ENCODE results near the gene KRTAP1-4. TPM values are rescaled to one million over a fixed set of nuclear protein-coding genes. Genes with fewer than 3 reads are reported as not detected.
"Not testable (repeated sequence)": the region's sequence is repeated elsewhere in the genome, so short reads cannot be mapped to it uniquely, and the experiment has no call there.

The KRTAP1-4 gene
- total RNA-seq, 4 donors from 2014 or later: not detected

DNA sequence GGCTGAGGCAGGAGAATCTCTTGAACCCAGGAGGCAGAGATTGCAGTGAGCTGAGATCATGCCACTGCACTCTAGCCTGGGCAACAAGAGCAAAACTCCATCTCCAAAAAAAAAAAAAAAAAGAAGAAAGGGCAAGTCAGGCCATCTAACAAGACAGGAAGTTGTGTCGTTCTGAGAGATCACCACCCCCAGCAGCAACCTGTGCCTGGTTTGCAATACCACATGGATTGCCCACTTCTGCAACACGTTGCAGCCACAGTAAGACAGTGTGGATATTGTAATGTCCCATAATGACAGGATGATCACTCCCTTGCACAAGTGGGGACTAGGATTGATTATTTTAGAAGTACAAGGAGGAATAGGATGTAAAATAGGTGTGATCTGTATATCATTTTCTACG, 39.0 kb upstream of the KRTAP1-4 start:
- Histone ChIP-seq H3K4me3 (no peak overlapping the region), H3K27ac (no peak overlapping the region), H3K36me3 (no peaks in the 10 kb centered on the region), H3K9me3 (no peaks in the 10 kb centered on the region), H3K4me1 (no peaks in the 10 kb centered on the region), H3K27me3 (peaks cover 0 to 4% (median 0%) of the 10 kb centered on the region in 3 donors)
- ATAC-seq (no peak), DNase-seq (no peak)
- in situ Hi-C loops (cut with MboI; ENCODE audit: low sequenced_read_pairs in 4 of 4) (loop anchor here in 1 of 4 donors (25.0 kb wide), 1 partner anchor 107 kb away; the partner anchor contains the start of gene KRT39), intact Hi-C loops (cut with DNase I; ENCODE audit: low total_unique reads) (no loop called here)
- TF ChIP-seq POLR2A (IDR thresholded peaks at IDR 0.05): no peak
- TF ChIP-seq, protein P1, sequence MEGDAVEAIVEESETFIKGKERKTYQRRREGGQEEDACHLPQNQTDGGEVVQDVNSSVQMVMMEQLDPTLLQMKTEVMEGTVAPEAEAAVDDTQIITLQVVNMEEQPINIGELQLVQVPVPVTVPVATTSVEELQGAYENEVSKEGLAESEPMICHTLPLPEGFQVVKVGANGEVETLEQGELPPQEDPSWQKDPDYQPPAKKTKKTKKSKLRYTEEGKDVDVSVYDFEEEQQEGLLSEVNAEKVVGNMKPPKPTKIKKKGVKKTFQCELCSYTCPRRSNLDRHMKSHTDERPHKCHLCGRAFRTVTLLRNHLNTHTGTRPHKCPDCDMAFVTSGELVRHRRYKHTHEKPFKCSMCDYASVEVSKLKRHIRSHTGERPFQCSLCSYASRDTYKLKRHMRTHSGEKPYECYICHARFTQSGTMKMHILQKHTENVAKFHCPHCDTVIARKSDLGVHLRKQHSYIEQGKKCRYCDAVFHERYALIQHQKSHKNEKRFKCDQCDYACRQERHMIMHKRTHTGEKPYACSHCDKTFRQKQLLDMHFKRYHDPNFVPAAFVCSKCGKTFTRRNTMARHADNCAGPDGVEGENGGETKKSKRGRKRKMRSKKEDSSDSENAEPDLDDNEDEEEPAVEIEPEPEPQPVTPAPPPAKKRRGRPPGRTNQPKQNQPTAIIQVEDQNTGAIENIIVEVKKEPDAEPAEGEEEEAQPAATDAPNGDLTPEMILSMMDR (IDR thresholded peaks at IDR 0.05 in 4 of 5, conservative IDR thresholded peaks at IDR 0.05 in 1 of 5): no peak

- DNase-seq: no peak
- no peaks in the 10 kb centered on the region for H3K4me1 ChIP-seq
- in situ Hi-C loops (cut with MboI; ENCODE audit: low sequenced_read_pairs in 4 of 4) (loop anchor here in 1 of 4 donors (25.0 kb wide), 1 partner anchor 105 kb away; the partner anchor contains the start of gene KRT39), intact Hi-C loops (cut with DNase I; ENCODE audit: low total_unique reads) (no loop called here)
- H3K27me3 ChIP-seq: peaks cover 0 to 4% (median 0%) of the 10 kb centered on the region in 3 donors
- H3K9me3 ChIP-seq: no peaks in the 10 kb centered on the region
- no peak for ATAC-seq
- no peak for TF ChIP-seq POLR2A (IDR thresholded peaks at IDR 0.05)
- TF ChIP-seq, protein P1 (IDR thresholded peaks at IDR 0.05 in 4 of 5, conservative IDR thresholded peaks at IDR 0.05 in 1 of 5): no peak
- no peak overlapping the region for H3K27ac ChIP-seq
- no peaks in the 10 kb centered on the region for H3K36me3 ChIP-seq
- H3K4me3 ChIP-seq: no peak overlapping the region
Measured at GRCh38 chr17:41067281-41067680, 37.3 kb upstream of the KRTAP1-4 start.

- no peaks in the 10 kb centered on the region for H3K4me1 ChIP-seq
- no peak for DNase-seq
- TF ChIP-seq POLR2A (IDR thresholded peaks at IDR 0.05): no peak
- TF ChIP-seq, protein P1 (IDR thresholded peaks at IDR 0.05 in 4 of 5, conservative IDR thresholded peaks at IDR 0.05 in 1 of 5): no peak
- no peak within 1 kb of the TSS for H3K4me3 ChIP-seq
- in situ Hi-C loops (cut with MboI; ENCODE audit: low sequenced_read_pairs in 4 of 4) (loop anchor here in 1 of 4 donors (25.0 kb wide), 1 partner anchor 104 kb away; the partner anchor contains the start of gene KRT39), intact Hi-C loops (cut with DNase I; ENCODE audit: low total_unique reads) (no loop called here)
- no peaks in the 10 kb centered on the region for H3K36me3 ChIP-seq
- H3K27ac ChIP-seq: no peak within 1 kb of the TSS
- no peaks in the 10 kb centered on the region for H3K9me3 ChIP-seq
- no peak for ATAC-seq
- H3K27me3 ChIP-seq: peaks cover 0 to 4% (median 0%) of the 10 kb centered on the region in 3 donors
Measured at GRCh38 chr17:41065829-41066624, 36.0 kb upstream of the KRTAP1-4 start, which contains the start of gene KRTAP2-4. KRTAP2-4 (minus strand) TSS chr17:41065879; CDS start chr17:41065845, 34 bp downstream.

GRCh38 chr17:41065016-41065689, 35.2 kb upstream of the KRTAP1-4 start:
- DNase-seq; H3K4me3 ChIP-seq; H3K36me3 ChIP-seq; H3K27ac ChIP-seq; intact Hi-C loops (cut with DNase I; ENCODE audit: low total_unique reads); H3K27me3 ChIP-seq; H3K9me3 ChIP-seq; ATAC-seq; H3K4me1 ChIP-seq: not testable (repeated sequence)
- in situ Hi-C loops (cut with MboI; ENCODE audit: low sequenced_read_pairs in 4 of 4): loop anchor here in 1 of 4 donors (25.0 kb wide), 1 partner anchor 103 kb away; the partner anchor contains the start of gene KRT39

- intact Hi-C loops (cut with DNase I; ENCODE audit: low total_unique reads): no loop called here
- Histone ChIP-seq H3K4me3 (no peak overlapping the region), H3K4me1 (no peaks in the 10 kb centered on the region), H3K36me3 (no peaks in the 10 kb centered on the region), H3K27ac (no peak overlapping the region), H3K9me3 (no peaks in the 10 kb centered on the region), H3K27me3 (peaks cover 0 to 6% (median 0%) of the 10 kb centered on the region in 3 donors)
- in situ Hi-C loops (cut with MboI; ENCODE audit: low sequenced_read_pairs in 4 of 4): loop anchor here in 1 of 4 donors (25.0 kb wide), 1 partner anchor 102 kb away; the partner anchor contains the start of gene KRT39
- no peak for TF ChIP-seq POLR2A (IDR thresholded peaks at IDR 0.05)
- TF ChIP-seq, protein P1 (IDR thresholded peaks at IDR 0.05 in 4 of 5, conservative IDR thresholded peaks at IDR 0.05 in 1 of 5): no peak
- ATAC-seq (no peak), DNase-seq (no peak)
Measured at GRCh38 chr17:41064301-41064700, 34.3 kb upstream of the KRTAP1-4 start.

Measured in gastrocnemius medialis (tissue), 4 donors.